Astrocyte (in vitro differentiated cells and primary cell): ENCODE data around the gene CER1.

Source experiments
- EZH2 ChIP-seq: IDR thresholded peaks from 2 replicates; pipeline ENCODE4 v1.6.1; 2012; ENCODE audit warnings: mild to moderate bottlenecking, low read length, inconsistent platforms; ENCODE audit not compliant: insufficient read depth
- TF ChIP-seq, protein P1 (sequence below): IDR thresholded peaks from 2 replicates; pipeline ENCODE4 v1.5.1; 2011; ENCODE audit warnings: low read depth, mild to moderate bottlenecking, inconsistent platforms, low read length, moderate library complexity; ENCODE audit not compliant: insufficient read depth

- TF ChIP-seq, protein P1, sequence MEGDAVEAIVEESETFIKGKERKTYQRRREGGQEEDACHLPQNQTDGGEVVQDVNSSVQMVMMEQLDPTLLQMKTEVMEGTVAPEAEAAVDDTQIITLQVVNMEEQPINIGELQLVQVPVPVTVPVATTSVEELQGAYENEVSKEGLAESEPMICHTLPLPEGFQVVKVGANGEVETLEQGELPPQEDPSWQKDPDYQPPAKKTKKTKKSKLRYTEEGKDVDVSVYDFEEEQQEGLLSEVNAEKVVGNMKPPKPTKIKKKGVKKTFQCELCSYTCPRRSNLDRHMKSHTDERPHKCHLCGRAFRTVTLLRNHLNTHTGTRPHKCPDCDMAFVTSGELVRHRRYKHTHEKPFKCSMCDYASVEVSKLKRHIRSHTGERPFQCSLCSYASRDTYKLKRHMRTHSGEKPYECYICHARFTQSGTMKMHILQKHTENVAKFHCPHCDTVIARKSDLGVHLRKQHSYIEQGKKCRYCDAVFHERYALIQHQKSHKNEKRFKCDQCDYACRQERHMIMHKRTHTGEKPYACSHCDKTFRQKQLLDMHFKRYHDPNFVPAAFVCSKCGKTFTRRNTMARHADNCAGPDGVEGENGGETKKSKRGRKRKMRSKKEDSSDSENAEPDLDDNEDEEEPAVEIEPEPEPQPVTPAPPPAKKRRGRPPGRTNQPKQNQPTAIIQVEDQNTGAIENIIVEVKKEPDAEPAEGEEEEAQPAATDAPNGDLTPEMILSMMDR: no peak
- TF ChIP-seq EZH2: no peak
These were observed 44.7 kb downstream of the CER1 start for GRCh38 chr9:14677872-14678271.
